Measurements from ENCODE around the gene AURKA. TPM values are rescaled to one million over a fixed set of nuclear protein-coding genes. Genes with fewer than 3 reads are reported as not detected.

The AURKA gene
- total and polyA plus RNA-seq, 2 of the 8 experiments (the other 6 are each of a cell fraction or from before 2014, with no cell fraction given), result 45.8 to 84.8 TPM

GRCh38 chr20:56345911-56346310 lies 46.1 kb downstream of the AURKA start:
- Histone ChIP-seq H3K79me2 (ENCODE audit: control insufficient read depth in 1 of 2, insufficient read depth in 2 of 2, low read length in 2 of 2) (no peaks in the 10 kb centered on the region), H4K8ac (ENCODE audit: extremely low read depth, insufficient read depth, low read length) (no peak overlapping the region), H3K4me1 (replicated peaks in 1 of 4; ENCODE audit: control insufficient read depth in 3 of 4, insufficient read depth in 4 of 4, low read length in 3 of 4) (peaks cover 0 to 6% (median 3%) of the 10 kb centered on the region in 4 experiments; a peak in 4 of 7 replicates), H3K27me3 (replicated peaks in 1 of 4; ENCODE audit: control insufficient read depth in 3 of 4, extremely low read depth in 1 of 4, insufficient read depth in 3 of 4, low read length in 3 of 4) (peaks cover 8 to 35% (median 25%) of the 10 kb centered on the region in 4 experiments), H3K27ac (ENCODE audit: low read depth, low read length) (no peak overlapping the region), H3K23me2 (ENCODE audit: low read depth, low read length) (no peaks in the 10 kb centered on the region), H4K20me1 (replicated peaks in 1 of 2; ENCODE audit: control insufficient read depth in 1 of 2, insufficient read depth in 2 of 2, low read length in 2 of 2) (no peaks in the 10 kb centered on the region), H2AFZ (ENCODE audit: low read length) (no peak overlapping the region), H3K4me2 (ENCODE audit: insufficient read depth in 1 of 2, low read depth in 2 of 2, low read length in 2 of 2) (no peak overlapping the region), H3K9ac (replicated peaks in 1 of 4; ENCODE audit: extremely low read depth in 1 of 4, low read depth in 3 of 4, low read length in 3 of 4) (no peak overlapping the region), H3K4ac (replicated peaks; ENCODE audit: insufficient read length, low read depth, low read length) (no peak overlapping the region), H3K79me1 (ENCODE audit: low read depth, low read length) (no peaks in the 10 kb centered on the region), H3K56ac (replicated peaks; ENCODE audit: insufficient read length, low read depth, low read length) (no peak overlapping the region), H3K9me3 (ENCODE audit: insufficient read depth in 2 of 2, low read depth in 1 of 2, low read length in 1 of 2) (no peaks in the 10 kb centered on the region), H3K36me3 (ENCODE audit: control insufficient read depth in 2 of 4, insufficient read depth in 4 of 4, low read length in 3 of 4) (no peaks in the 10 kb centered on the region), H2BK12ac (ENCODE audit: low read depth, low read length) (no peak overlapping the region), H2BK20ac (ENCODE audit: low read length) (no peak overlapping the region), H2BK15ac (ENCODE audit: low read length) (no peak overlapping the region), H3K23ac (ENCODE audit: insufficient read length) (no peak overlapping the region), H2BK5ac (ENCODE audit: low read depth, low read length) (no peak overlapping the region), H4K91ac (replicated peaks; ENCODE audit: insufficient read length, low read length) (no peak overlapping the region), H2BK120ac (replicated peaks; ENCODE audit: low read depth, low read length) (no peak overlapping the region), H3K4me3 (ENCODE audit: extremely low read depth in 1 of 4, insufficient read depth in 2 of 4, low read depth in 3 of 4, low read length in 4 of 4) (no peak overlapping the region), H4K5ac (ENCODE audit: insufficient read length, low read depth, low read length) (no peak overlapping the region), H2AK5ac (ENCODE audit: low read depth, low read length) (no peak overlapping the region), H3K14ac (ENCODE audit: insufficient read length) (no peak overlapping the region), H3K18ac (ENCODE audit: extremely low read depth, low read length) (no peak overlapping the region)
- DNase-seq (ENCODE audit: low read depth in 1 of 2, low spot score in 2 of 2) (no peak), FAIRE-seq (no peak)
- 84% methylated on average over 8 of the region's 8 CpGs; no CpG with 5 or more reads in 1 of the 2 experiments for WGBS, 2 experiments (ENCODE audit: extremely low coverage in 1 of 2, insufficient coverage in 1 of 2, insufficient read length in 1 of 2, insufficient replicate concordance in 2 of 2, low coverage in 1 of 2, low lambda C conversion rate in 2 of 2, missing lambda C conversion rate in 1 of 2)
- CTCF ChIA-PET (ENCODE audit: partially characterized antibody), result no interaction called here
- POLR2A ChIA-PET (ENCODE audit: partially characterized antibody), result no interaction called here
- TF ChIP-seq CHD2 (IDR thresholded peaks at IDR 0.05; ENCODE audit: low read length), result no peak
- no peak for TF ChIP-seq EGR1 (IDR thresholded peaks at IDR 0.05; ENCODE audit: borderline replicate concordance, low read depth, low read length)
- TF ChIP-seq BRCA1 (IDR thresholded peaks at IDR 0.05; ENCODE audit: low read depth, low read length), result no peak
- TF ChIP-seq SP2 (IDR thresholded peaks at IDR 0.05; ENCODE audit: low read length), result no peak
- no peak for TF ChIP-seq RAD21 (IDR thresholded peaks at IDR 0.05 in 1 of 2, conservative IDR thresholded peaks at IDR 0.05 in 1 of 2; ENCODE audit: low read depth in 2 of 2, low read length in 2 of 2)
- TF ChIP-seq RFX5 (IDR thresholded peaks at IDR 0.05; ENCODE audit: borderline replicate concordance, low read depth, low read length), result no peak
- TF ChIP-seq KDM1A (IDR thresholded peaks at IDR 0.05; ENCODE audit: borderline replicate concordance, low read length), result no peak
- TF ChIP-seq RNF2 (IDR thresholded peaks at IDR 0.05; ENCODE audit: borderline replicate concordance, low read depth, low read length, missing control alignments, poor library complexity, severe bottlenecking), result no peak
- TF ChIP-seq CEBPB (IDR thresholded peaks at IDR 0.05; ENCODE audit: low read depth, low read length), result no peak
- TF ChIP-seq SRF (IDR thresholded peaks at IDR 0.05; ENCODE audit: low read depth, low read length), result no peak
- no peak for TF ChIP-seq POU5F1 (IDR thresholded peaks at IDR 0.05; ENCODE audit: low read depth, low read length)
- TF ChIP-seq YY1 (IDR thresholded peaks at IDR 0.05; ENCODE audit: low read depth, low read length), result no peak

Data from H1 (cell line).